GM13977 (cell line): Measurements from ENCODE around the gene RARB.

Source experiments
- DNase-seq: peaks from one replicate; pipeline ENCODE4 v3.0.0; 2012; ENCODE audit warnings: low spot score
- CTCF ChIP-seq: IDR thresholded peaks from 2 replicates; pipeline ENCODE4 v1.5.1; 2012; ENCODE audit warnings: mild to moderate bottlenecking, control low read depth; ENCODE audit not compliant: insufficient read depth; ENCODE audit errors: extremely low read depth, missing control alignments
- in situ Hi-C: fragments of 300-500 bp; cut with MboI; formaldehyde crosslinking; loops from one replicate; pipeline ENCODE4 v1.12.0; 2022; ENCODE audit warnings: low sequenced_read_pairs, low pct_unique_long_range_greater_than_20kb, mixed read lengths, inconsistent platforms; ENCODE audit not compliant: unreplicated experiment

RARB gene

GRCh38 chr3:25444273-25444672, 16.2 kb downstream of the RARB start:
- in situ Hi-C loops = no loop called here
- DNase-seq = no peak

GRCh38 chr3:25445731-25446130, 17.7 kb downstream of the RARB start:
- in situ Hi-C loops = no loop called here
- no peak for DNase-seq
- TF ChIP-seq CTCF = no peak

More at GRCh38 chr3:25444273-25444672, 16.2 kb downstream of the RARB start:
- TF ChIP-seq CTCF = no peak

DNA sequence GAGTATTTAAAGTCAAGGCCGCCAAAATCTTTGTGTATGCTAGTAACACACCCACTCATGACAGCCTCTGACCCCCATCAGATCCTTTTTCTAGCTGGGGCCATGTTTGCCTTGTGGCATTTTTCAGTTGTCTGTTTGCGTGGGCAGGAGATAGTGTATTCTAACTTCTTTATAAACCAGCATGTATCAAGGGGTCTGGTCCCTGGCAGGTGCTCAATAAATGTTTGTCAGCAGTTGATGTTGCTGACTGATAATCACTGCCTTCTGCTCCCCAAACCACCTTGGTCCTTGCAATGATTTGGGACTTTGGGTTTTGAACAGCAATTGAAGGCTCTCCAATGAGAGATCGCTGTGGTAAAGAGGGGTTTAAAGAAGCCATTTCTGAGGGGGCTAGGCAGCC, 19.2 kb downstream of the RARB start:
- TF ChIP-seq CTCF = no peak
- DNase-seq = no peak
- in situ Hi-C loops = no loop called here

DNA sequence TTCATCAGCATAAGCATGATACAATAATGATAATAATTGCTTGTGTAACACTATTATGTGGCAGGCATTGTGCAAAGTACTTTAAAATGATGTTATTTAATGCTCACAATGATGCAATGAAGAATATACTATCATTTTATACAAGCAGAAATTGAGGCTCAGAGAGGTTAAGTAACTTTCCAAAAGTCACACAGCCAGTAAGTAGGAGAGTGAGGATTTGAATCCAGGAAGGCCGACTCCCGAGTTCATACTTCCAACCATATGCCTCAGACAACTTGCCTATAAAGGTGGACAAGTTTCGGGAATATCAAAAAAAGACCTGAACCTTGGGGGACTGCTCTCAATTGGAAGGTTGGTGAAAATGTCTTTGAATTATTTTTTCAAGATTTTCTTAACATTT, 19.9 kb downstream of the RARB start:
- no peak for DNase-seq
- no peak for TF ChIP-seq CTCF
- in situ Hi-C loops = no loop called here

GRCh38 chr3:25448750-25449692, 21.0 kb downstream of the RARB start:
- TF ChIP-seq CTCF = no peak
- in situ Hi-C loops = no loop called here
- no peak for DNase-seq

DNA sequence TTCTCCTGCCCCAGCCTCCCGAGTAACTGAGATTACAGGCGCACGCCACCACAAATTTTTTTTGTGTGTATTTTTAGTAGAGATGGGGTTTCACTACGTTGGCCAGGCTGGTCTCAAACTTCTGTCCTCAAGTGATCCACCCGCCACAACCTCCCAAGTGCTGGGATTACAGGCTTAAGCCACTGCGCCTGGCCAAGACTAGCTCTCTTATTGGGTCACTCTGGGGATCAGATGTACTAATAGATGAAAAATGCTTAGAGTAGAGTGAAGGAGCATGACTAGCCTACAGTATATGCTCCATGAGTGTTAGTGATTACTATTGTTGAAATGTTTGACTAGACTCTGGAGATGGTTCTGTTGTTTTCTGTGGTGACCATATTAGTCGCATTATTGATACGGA, 21.8 kb downstream of the RARB start:
- DNase-seq = no peak
- no peak for TF ChIP-seq CTCF
- in situ Hi-C loops = no loop called here
